Heart right ventricle (tissue), 16 donors: ENCODE measurements around the gene CTRB1. TPM values are rescaled to one million over a fixed set of nuclear protein-coding genes. Genes with fewer than 3 reads are reported as not detected.
A peak's percentile ranks its signal among the peaks of the same experiment; 100 is the strongest.
"Not testable (repeated sequence)": the region's sequence is repeated elsewhere in the genome, so short reads cannot be mapped to it uniquely, and the experiment has no call there.

Experiments
- ATAC-seq, 8 donors: fragments of 200-7000 bp; cut with Tn5 transposase; one replicate each; pipeline ENCODE4 v1.9.1; 2020; ENCODE audit warnings: mild to moderate bottlenecking in 8 of 8, moderate library complexity in 8 of 8, moderate number of reproducible peaks in 1 of 8
- DNase-seq, 2 donors: peaks; one replicate each; pipeline ENCODE4 v3.0.0-alpha.2; 2020
- H3K27ac ChIP-seq, 10 donors: fragments of 200-600 bp; sonication (generic) in 2 of 10; one replicate each; pipeline versions ENCODE4 v1.5.0 to v1.8.0; 2020 to 2022; ENCODE audit warnings: mild to moderate bottlenecking in 3 of 10
- H3K27me3 ChIP-seq, 7 donors: fragments of 200-600 bp; one replicate each; pipeline ENCODE4 v1.8.0; 2021 to 2022; ENCODE audit warnings: mild to moderate bottlenecking in 2 of 7
- H3K36me3 ChIP-seq, 9 donors: fragments of 200-600 bp; sonication (generic) in 1 of 9; one replicate each; pipeline versions ENCODE4 v1.5.0 to v1.8.0; 2020 to 2022; ENCODE audit warnings: mild to moderate bottlenecking in 2 of 9
- H3K4me1 ChIP-seq, 9 donors: fragments of 200-600 bp; sonication (generic) in 1 of 9; one replicate each; pipeline versions ENCODE4 v1.5.0 to v1.8.0; 2020 to 2022; ENCODE audit warnings: mild to moderate bottlenecking in 4 of 9
- H3K4me3 ChIP-seq, 10 donors: fragments of 200-600 bp; sonication (generic) in 2 of 10; one replicate each; pipeline versions ENCODE4 v1.5.0 to v1.8.0; 2020 to 2022; ENCODE audit warnings: mild to moderate bottlenecking in 7 of 10, moderate library complexity in 2 of 10
- H3K9me3 ChIP-seq, 11 donors: fragments of 200-600 bp in 10 of 11; sonication (generic) in 2 of 11; one replicate each; pipeline versions ENCODE4 v1.5.0 to v1.8.0; 2013 to 2022; ENCODE audit warnings: mild to moderate bottlenecking in 2 of 11, control low read depth in 1 of 11, moderate library complexity in 1 of 11
- CTCF ChIP-seq, 9 donors: fragments of 200-600 bp; sonication (generic) in 2 of 9; IDR thresholded peaks; one replicate each; pipeline versions ENCODE4 v1.5.0 to v1.8.0; 2021 to 2022; ENCODE audit warnings: antibody characterized with exemption in 9 of 9, mild to moderate bottlenecking in 5 of 9, moderate library complexity in 1 of 9
- WGBS, 2 donors: extraction: QIAGEN DNeasy Blood & Tissue Kit; methylation state at CpG; one replicate each; pipeline ENCODE4 v1.1.7; 2013; ENCODE audit warnings: inconsistent platforms in 1 of 2; 5-methylcytosine and 5-hydroxymethylcytosine counted together
- intact Hi-C, 10 donors: fragments of 100-400 bp; cut with DNase I; formaldehyde crosslinking; loops; one replicate each; pipeline versions ENCODE4 v1.11.1 to v1.14.2; 2022
- polyA plus RNA-seq, 2 donors: library from polyadenylated mRNA; stranded (reverse); fragments of 200-250 nt; gene quantifications; one replicate each; pipeline ENCODE4 v1.2.3, GENCODE V29; 2013
- total RNA-seq, 10 donors: library from RNA; stranded (reverse); fragmentation: NEBNext Ultra II Directional in 3 of 10; extraction: Animal tissue kit (Norgen Biotek cat#: 25700) in 3 of 10; gene quantifications; one replicate each; pipeline versions ENCODE4 v1.2.1 to v1.2.4, GENCODE V29; 2021 to 2023
- donor health status: Arrhythmogenic right ventricular cardiomyopathy.
- donor health status: ischemic (EF 13 %, LVEDD 7.1; RV severe dilation, severe dysfunction).
- donor health status: healthy with polysubstance abuse.
- donor health status: DM: no; HTN: yes; CAD: no.
- donor health status: DM: no; HTN: no; CAD: no.
- donor health status: ischemic (EF 25% LVEDD 6.9; RV normal size, moderate dysfunction).
- donor health status: ischemic (EF 25% LVEDD 5.7; RV mildly dilated, moderate dysfunction).
- donor health status: healthy.
- donor health status: DM: yes; HTN: yes; CAD: no.
- donor health status: Ischemic cardiomyopathy.
- donor health status: ischemic (EF 35%, LVEDD 5.7; RV mildly dilated, moderate dysfunction).
- donor health status: nonischemic (EF 11% LVEDD 7.7; RV severe dilation, severe dysfunction).
- donor health status: DM: yes; HTN: yes; CAD: no.
- donor health status: PGD.
- donor health status: ischemic (EF 29% LVEDD 5.4; RV normal size, mild dysfunction).
- donor health status: nonischemic (EF 23%, LVEDD 6.1; RV moderate dilation, normal function).

Gene CTRB1
- total and polyA plus RNA-seq, 12 donors = 1.0 to 3.8 (median 2.4) TPM; not detected in 4

GRCh38 chr16:75203667-75204409 lies 14.9 kb upstream of the CTRB1 start:
- Histone ChIP-seq H3K27ac (no peak overlapping the region), H3K4me3 (no peak overlapping the region), H3K9me3 (no peaks in the 10 kb centered on the region), H3K36me3 (no peaks in the 10 kb centered on the region), H3K4me1 (peaks cover 0 to 11% (median 0%) of the 10 kb centered on the region in 9 donors), H3K27me3 (peaks cover 0 to 24% (median 0%) of the 10 kb centered on the region in 7 donors)
- ATAC-seq = no peak
- no peak for TF ChIP-seq CTCF (IDR thresholded peaks at IDR 0.05)
- no peak for DNase-seq
- intact Hi-C loops = loop anchor here in 3 of 10 donors (2.0 to 10.0 kb wide), 4 partner anchors 17 to 198 kb away; no protein-coding TSS in a partner anchor
- WGBS, 2 donors = 84 to 88% methylated on average over 13 of the region's 13 CpGs

GRCh38 chr16:75204410-75204758 lies 14.4 kb upstream of the CTRB1 start:
- peaks cover 0 to 21% (median 0%) of the 10 kb centered on the region in 7 donors for H3K27me3 ChIP-seq
- no peak overlapping the region for H3K4me3 ChIP-seq
- no peaks in the 10 kb centered on the region for H3K36me3 ChIP-seq
- no peak for ATAC-seq
- no peak for TF ChIP-seq CTCF (IDR thresholded peaks at IDR 0.05)
- H3K4me1 ChIP-seq = peaks cover 0 to 11% (median 0%) of the 10 kb centered on the region in 9 donors
- 95 to 96% methylated on average over 4 to 5 of the region's 6 CpGs for WGBS, 2 donors
- intact Hi-C loops = loop anchor here in 3 of 10 donors (5.0 to 10.0 kb wide), 3 partner anchors 178 to 198 kb away; no protein-coding TSS in a partner anchor
- H3K9me3 ChIP-seq = no peaks in the 10 kb centered on the region
- H3K27ac ChIP-seq = no peak overlapping the region
- DNase-seq = no peak

- H3K27ac ChIP-seq, H3K4me1 ChIP-seq, H3K9me3 ChIP-seq, H3K4me3 ChIP-seq, H3K36me3 ChIP-seq, DNase-seq: not testable (repeated sequence)
- intact Hi-C loops = loop anchor here in 3 of 10 donors (5.0 to 10.0 kb wide), 3 partner anchors 177 to 197 kb away; no protein-coding TSS in a partner anchor
- peak in 1 of 8 donors; percentile 23 for ATAC-seq
- peaks cover 0 to 16% (median 0%) of the 10 kb centered on the region in 7 donors for H3K27me3 ChIP-seq
- WGBS, 2 donors = no CpG with 5 or more reads among the region's 20 CpGs
Observed at GRCh38 chr16:75204905-75205304, 13.9 kb upstream of the CTRB1 start.

GRCh38 chr16:75205438-75205837 lies 13.3 kb upstream of the CTRB1 start:
- H3K27me3 ChIP-seq = peaks cover 0 to 11% (median 0%) of the 10 kb centered on the region in 7 donors
- H3K36me3 ChIP-seq, DNase-seq, H3K4me1 ChIP-seq, H3K9me3 ChIP-seq, H3K4me3 ChIP-seq, H3K27ac ChIP-seq: not testable (repeated sequence)
- peak in 2 of 8 donors; percentile 10 to 38 for ATAC-seq
- WGBS, 2 donors = 87 to 96% methylated on average over 8 to 9 of the region's 19 CpGs
- intact Hi-C loops = loop anchor here in 1 of 10 donors (10.0 kb wide), 1 partner anchor 179 kb away; no protein-coding TSS in a partner anchor

GRCh38 chr16:75205961-75206748 lies 12.6 kb upstream of the CTRB1 start:
- not testable (repeated sequence) for H3K27ac ChIP-seq, H3K4me1 ChIP-seq, H3K27me3 ChIP-seq, DNase-seq, H3K36me3 ChIP-seq, H3K4me3 ChIP-seq, H3K9me3 ChIP-seq
- peak in 4 of 8 donors; percentile 2 to 39 (median 15) for ATAC-seq
- intact Hi-C loops = loop anchor here in 9 of 10 donors (2.0 to 10.0 kb wide), 3 partner anchors 19 to 179 kb away; no protein-coding TSS in a partner anchor
- 89 to 90% methylated on average over 17 to 21 of the region's 25 CpGs for WGBS, 2 donors
